ENCODE measurements around the gene ZNF609.
"Not testable (repeated sequence)": the region's sequence is repeated elsewhere in the genome, so short reads cannot be mapped to it uniquely, and the experiment has no call there.

ZNF609 gene

DNA sequence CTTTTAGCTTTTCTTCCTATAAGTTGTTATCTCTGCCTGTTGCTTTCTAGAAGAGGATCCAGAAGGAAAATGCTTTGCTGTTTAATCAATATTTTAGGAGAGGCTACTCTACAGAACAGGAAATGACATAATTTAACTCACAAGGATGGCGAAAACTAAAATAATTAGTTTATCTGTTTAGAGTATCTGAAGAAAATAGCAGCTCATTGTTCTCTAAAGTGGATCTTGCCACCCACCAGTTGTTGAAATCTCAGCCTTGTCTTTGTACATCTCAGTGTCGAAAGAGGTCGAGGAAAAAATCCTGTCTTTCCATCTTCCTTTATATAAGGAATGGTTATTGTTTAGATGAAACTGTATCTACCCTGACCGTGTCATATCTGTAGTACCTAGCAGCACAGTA is 126.6 kb downstream of the ZNF609 start:
- no peak for DNase-seq

GRCh38 chr15:64589435-64590084 is 129.2 kb downstream of the ZNF609 start:
- DNase-seq, result no peak

- DNase-seq, result not testable (repeated sequence)
Measured at GRCh38 chr15:64592845-64593244, 132.5 kb downstream of the ZNF609 start.

DNA sequence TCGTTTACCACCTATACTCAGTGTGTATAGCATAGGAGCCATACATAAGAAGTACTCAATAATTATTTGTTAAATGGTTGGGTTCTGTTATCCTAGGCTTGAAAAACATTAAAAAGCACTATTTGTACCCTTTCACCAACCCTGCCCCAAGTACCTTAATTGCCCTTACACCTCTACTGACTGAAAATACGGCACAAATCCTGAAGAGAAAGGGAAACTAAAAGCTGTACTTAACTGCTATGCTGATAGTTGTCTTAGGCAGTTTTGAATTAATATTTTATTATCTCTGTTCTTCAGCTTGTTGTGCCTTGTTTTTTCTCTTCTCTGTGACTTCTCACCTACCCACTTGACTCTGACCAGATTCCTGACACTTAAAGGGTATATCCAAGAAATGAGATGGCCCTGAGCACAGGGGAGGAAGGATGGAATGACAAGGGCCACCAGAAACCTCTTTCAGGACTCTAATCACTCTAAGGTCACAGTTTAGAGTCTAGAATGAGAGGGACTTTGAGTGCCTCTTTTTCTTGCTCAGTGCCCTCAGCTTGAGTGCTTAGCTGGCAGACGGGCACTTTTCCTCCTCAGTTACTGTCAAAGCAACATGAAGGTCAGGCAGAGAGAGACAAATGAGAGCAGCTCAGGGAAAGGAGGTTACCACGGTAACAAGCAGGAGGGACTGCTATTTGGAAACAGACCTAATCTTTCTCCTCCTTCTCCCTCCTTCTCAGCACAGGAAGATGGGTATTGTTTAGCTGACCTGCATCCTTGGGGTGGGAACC is 136.5 kb downstream of the ZNF609 start:
- peak; percentile 65 for DNase-seq

GRCh38 chr15:64597477-64597822 is 137.1 kb downstream of the ZNF609 start:
- DNase-seq, result no peak

DNA sequence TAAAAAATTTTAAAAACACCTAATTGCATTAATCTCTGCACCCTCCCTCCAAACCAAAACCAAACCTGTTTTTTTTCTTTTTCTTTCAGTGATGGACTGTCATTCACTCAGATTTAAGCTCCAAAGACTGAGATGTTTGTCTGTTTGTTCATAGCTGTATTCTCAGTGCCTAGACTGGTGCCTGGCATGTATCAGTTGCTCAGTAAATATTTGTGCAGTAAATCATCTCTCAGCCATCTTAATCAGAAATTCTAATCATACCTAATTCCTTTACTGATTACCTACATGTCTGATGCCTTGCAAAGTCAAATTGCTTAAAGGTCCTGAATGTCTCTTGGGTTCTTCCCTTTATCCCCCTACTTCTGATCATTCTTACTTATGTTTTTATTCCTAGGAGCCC is 138.8 kb downstream of the ZNF609 start:
- DNase-seq, result no peak

- DNase-seq, result no peak
Measured at GRCh38 chr15:64599716-64600115, 139.3 kb downstream of the ZNF609 start.

GRCh38 chr15:64600794-64601193 is 140.4 kb downstream of the ZNF609 start:
- DNase-seq, result no peak

GRCh38 chr15:64604319-64604718 is 143.9 kb downstream of the ZNF609 start:
- DNase-seq, result no peak

DNA sequence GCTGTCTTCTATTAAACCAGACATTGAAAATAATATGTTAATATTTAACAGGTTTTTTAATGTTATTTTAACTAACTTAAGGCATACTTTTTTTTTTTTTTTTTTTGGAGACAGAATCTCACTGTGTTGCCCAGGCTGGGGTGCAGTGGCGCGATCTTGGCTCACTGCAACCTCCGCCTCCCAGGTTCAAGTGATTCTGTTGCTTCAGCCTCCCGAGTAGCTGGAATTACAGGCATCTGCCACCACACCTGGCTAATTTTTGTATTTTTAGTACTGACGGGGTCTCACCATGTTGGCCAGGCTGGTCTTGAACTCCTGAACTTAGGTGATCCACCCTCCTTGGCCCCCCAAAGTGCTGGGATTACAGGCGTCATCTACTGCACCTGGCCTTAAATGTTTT is 147.0 kb downstream of the ZNF609 start:
- not testable (repeated sequence) for DNase-seq

- no peak for DNase-seq
Measured at GRCh38 chr15:64610257-64610919, 150.0 kb downstream of the ZNF609 start.

DNA sequence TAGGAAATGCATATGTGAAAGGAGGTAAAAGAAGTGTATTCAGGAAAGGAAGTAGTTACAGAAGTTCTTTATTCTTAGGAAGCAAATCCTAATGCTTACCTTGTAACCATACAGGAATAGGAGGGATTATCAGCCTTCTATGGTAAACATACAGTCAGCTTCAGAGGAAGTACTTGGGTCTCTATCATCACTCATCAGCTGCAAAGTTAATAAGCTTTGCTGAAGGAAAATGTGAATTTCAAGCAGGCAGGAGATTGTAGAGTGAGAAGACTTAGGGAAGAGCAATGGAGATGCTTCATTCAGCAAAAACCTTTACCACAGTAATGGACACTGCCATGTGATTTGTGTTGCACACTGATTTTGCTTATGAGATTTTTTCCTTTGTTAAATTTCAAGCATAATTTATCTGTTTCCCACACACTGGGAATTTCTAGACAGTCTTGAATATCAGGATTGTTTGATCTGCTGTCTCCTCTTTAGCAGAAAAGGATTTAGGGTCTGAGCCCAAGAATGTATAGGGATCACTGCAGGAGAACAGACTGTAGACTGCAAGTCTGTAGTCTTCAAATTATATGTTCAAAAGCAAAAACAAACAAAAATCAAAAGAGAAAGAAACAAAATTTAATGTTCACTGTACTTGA is 150.8 kb downstream of the ZNF609 start:
- DNase-seq, result no peak

DNA sequence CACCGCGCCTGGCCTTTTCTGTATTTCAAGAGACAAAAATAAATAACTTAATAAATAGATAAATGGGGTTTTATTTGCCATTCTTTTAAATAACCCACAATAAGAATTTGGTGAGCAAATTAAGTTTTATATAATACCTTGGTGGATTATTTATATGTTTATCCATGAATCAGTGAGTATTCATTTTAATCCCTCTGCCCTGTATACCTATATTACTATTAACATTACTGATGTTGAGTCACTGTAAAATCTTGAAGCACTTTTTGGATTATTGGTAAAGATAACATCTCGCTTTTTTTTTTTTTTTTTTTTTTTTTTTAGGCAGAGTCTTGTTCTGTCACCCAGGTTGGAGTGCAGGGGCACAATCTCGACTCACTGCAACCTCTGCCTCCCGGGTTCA is 154.1 kb downstream of the ZNF609 start:
- DNase-seq, result no peak

- DNase-seq, result no peak
Measured at GRCh38 chr15:64617727-64618126, 157.3 kb downstream of the ZNF609 start.

- no peak for DNase-seq
Measured at GRCh38 chr15:64618138-64618537, 157.8 kb downstream of the ZNF609 start.

DNA sequence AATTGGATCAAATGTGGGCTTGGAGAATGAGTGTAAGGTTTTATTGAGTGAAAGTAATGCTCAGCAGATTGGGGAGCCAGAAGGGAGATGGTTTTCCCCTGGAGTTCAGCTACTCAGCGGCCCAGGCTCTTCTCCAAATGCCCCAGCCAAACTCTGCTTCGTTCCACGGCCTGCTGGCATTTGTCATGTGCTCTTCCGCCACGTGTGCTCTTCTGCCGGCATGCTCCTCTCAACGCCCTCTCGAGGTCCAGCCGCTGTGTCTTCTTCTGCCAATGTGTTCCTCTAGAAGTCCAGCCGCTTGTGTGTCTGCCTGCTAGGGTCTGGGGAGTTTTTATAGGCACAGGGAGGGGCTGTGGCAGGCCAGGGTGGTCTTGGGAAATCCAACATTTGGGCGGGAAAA is 158.2 kb downstream of the ZNF609 start:
- DNase-seq, result no peak

DNA sequence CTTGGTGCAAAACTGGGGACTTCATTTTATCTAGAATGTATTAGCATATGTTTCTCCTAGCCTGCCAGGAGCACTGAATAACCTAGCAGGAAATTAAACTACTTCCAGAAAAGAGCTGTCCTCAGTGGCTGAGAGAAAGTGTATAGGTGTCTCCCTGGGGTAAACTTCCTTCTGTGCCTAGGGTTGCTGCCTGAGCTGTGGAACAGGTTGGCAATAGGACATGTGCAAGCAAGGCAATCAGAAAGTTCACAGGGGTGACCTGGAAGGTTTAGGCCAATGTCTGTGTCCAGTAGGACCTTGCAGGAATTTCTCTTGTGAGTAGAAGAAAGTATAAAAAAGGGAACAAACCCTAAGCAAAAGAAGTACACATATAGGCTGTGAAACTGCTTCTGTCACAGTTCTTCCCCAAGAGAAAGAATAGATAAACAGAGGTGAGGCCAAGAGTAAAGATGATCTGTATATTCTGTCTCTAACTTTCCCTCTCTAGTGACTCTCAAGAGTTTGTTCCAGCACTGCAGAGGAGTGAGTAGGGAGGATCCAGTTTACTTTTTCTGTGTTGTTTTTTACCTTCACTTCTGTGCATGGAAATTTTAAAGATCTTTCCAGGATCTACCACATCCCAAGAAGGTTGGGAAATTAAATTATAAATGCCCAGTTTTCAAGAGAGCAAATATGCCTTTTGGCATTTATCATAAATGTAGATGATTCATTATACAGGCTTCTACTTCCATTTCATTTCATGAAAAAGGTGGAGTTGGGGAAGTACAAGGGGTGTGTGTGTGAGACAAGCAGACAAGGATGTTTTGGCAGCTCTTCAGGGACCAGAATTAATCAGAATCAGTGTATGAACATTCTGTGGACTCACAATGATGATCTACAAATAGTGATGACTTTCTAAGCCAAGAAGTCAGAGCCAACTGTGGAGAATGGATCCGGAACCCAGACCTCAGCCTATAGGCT is 159.8 kb downstream of the ZNF609 start:
- DNase-seq, result peak; percentile 23

DNA sequence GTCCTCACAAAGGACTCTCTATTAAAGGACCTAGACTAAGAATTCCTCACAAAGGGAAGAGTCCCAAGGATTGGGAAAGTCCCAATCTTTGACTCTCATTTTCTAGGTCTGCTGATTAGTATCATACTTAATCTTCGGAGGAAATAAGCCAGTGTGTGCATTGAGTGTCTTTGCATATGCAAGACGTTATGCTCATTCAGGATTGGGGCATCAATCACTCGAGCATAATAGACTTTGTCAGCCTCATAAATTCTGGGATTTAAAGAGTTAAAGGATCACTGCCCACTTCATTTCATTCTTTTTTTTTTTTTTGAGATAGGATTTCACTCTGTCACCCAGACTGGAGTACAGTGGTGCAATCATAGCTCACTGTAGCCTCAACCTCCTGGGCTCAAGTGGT is 160.7 kb downstream of the ZNF609 start:
- DNase-seq, result no peak

DNA sequence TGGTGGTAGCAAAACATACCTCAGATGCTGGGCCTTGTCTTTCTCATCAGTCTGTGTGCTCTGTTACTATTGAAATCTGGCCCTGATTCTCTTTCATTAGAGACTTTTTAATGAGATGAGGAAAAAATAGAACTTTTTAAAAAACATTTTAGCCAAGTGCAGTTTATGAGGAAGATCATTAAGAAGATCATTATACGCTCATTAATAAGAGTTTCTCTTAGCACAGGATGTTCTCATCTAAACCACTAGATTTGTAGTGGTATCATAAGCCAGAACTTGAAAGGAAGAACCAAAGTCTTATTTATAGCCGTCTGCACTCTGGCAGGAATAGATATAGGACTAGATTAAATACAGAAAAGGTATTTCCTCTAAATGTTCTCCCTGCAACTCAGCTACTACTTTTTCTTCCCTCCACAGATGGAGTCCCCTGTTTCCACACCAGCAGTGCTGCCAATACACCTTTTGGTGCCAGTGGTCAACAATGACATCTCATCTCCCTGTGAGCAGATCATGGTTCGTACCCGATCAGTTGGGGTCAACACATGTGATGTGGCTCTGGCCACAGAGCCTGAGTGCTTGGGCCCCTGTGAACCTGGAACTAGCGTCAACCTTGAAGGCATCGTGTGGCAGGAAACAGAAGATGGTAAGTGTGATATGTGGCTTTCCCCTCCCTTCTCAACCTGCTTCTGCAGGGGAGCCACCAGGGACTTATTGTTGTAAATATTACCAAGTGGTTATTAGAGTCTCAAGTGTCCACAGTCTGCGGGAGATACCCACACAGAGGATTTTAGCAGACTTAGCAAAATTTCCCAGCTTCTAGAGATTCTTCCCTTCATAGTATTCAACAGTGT is 162.3 kb downstream of the ZNF609 start:
- no peak for DNase-seq

GRCh38 chr15:64623347-64623996 is 163.1 kb downstream of the ZNF609 start:
- no peak for DNase-seq

- DNase-seq, result no peak
Measured at GRCh38 chr15:64624242-64624641, 163.9 kb downstream of the ZNF609 start.

Data from OCI-M1 (cell line).